Adrenal gland (tissue), 5 donors: ENCODE results near the gene MSS51.

ENCODE experiments used
- POLR2A ChIP-seq, 2 donors: fragments of 450-650 bp; IDR thresholded peaks; one replicate each; pipeline ENCODE4 v1.6.1; 2017; ENCODE audit warnings: antibody characterized with exemption in 2 of 2, mild to moderate bottlenecking in 2 of 2, moderate library complexity in 1 of 2
- TF ChIP-seq, protein P1 (sequence below), 6 experiments: fragments of 450-650 bp in 4 of 6; fragments of 200-600 bp in 2 of 6; sonication (generic) in 1 of 6; IDR thresholded peaks; 1 replicate in 5 of 6; 2 replicates in 1 of 6; pipeline versions ENCODE4 v1.5.1 to v1.8.0; 2016 to 2021; ENCODE audit warnings: antibody characterized with exemption in 6 of 6, mild to moderate bottlenecking in 2 of 6, moderate library complexity in 1 of 6
- donor health status: DM: no; HTN: no; CAD: no.

DNA sequence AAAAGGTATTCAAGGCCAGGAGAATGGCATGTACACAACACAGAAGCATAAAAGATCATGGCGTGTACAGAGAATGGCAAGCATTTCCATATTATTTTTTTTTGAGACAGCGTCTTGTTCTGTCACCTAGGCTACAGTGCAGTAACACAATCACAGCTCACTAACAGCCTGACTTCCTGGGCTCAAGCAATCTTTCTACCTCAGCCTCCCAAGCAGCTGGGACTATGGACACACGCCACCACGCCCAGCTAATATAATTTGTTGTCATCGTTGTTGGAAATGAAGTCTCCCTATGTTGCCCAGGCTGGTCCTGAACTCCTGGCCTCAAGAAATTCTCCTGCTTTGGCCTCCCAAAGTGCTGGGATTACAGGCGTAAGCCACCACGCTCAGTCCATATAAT is 46.8 kb downstream of the MSS51 start:
- TF ChIP-seq, protein P1, sequence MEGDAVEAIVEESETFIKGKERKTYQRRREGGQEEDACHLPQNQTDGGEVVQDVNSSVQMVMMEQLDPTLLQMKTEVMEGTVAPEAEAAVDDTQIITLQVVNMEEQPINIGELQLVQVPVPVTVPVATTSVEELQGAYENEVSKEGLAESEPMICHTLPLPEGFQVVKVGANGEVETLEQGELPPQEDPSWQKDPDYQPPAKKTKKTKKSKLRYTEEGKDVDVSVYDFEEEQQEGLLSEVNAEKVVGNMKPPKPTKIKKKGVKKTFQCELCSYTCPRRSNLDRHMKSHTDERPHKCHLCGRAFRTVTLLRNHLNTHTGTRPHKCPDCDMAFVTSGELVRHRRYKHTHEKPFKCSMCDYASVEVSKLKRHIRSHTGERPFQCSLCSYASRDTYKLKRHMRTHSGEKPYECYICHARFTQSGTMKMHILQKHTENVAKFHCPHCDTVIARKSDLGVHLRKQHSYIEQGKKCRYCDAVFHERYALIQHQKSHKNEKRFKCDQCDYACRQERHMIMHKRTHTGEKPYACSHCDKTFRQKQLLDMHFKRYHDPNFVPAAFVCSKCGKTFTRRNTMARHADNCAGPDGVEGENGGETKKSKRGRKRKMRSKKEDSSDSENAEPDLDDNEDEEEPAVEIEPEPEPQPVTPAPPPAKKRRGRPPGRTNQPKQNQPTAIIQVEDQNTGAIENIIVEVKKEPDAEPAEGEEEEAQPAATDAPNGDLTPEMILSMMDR (IDR thresholded peaks at IDR 0.05): no peak
- TF ChIP-seq POLR2A (IDR thresholded peaks at IDR 0.05): no peak
